NB4 (cell line): ENCODE results near the gene SRSF2.

Experiments
- DNase-seq: peaks from one replicate; pipeline ENCODE4 v3.0.0; 2010; ENCODE audit warnings: low read depth
- H3K4me3 ChIP-seq: one replicate; pipeline ENCODE4 v1.5.1; 2011; ENCODE audit warnings: mild to moderate bottlenecking, low read depth, low read length, moderate library complexity
- MYC ChIP-seq: IDR thresholded peaks from 2 replicates; pipeline ENCODE4 v1.6.1; 2011; ENCODE audit warnings: low read depth, low read length
- POLR2A ChIP-seq: IDR thresholded peaks from 2 replicates; pipeline ENCODE4 v1.6.1; 2011; ENCODE audit warnings: mild to moderate bottlenecking; ENCODE audit not compliant: insufficient read length; ENCODE audit errors: extremely low read depth
- TF ChIP-seq, protein P1 (sequence below): IDR thresholded peaks from 2 replicates; pipeline ENCODE4 v1.6.1; 2011; ENCODE audit warnings: low read depth, low read length
- TF ChIP-seq, protein P2 (sequence below): IDR thresholded peaks from one replicate; pipeline ENCODE4 v1.5.1; 2012; ENCODE audit warnings: low read depth, low read length

SRSF2 gene

DNA sequence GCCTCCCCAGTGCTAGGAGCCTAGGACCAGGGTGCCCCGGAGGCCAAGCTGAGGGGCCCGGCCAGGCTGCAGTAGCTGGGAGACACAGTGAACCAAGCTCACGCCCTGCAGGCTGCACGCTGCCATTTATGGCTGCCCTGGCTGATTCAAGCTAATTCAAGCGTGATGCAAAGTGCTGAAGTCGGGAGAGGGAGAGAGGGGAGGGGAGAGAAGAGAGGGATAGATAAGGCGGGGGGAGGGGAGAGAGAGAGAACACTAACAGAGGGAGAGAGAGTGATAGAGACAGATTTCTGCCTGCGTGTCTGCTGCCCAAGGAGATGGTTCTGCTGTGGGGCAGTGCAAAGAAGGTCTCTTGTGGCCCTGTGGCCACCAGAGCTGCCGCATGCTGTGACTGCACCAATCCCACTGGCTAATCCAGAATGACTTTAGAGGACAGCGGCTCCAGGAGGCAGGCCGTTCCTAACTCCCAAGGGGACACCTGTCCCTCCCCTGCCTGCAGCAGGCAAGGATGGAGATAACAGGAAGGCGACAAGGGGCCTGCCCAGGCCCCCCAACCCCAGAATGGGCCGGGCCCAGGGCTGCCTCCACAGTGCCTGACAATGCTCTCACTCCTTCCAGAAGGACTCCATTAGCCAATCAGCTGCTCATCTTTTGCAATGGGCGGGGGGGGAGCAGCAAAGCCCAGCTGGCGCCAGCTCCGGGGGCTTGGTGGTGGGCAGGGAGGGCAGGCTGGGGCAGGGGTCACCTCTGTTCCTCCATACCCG lies 39.2 kb downstream of the SRSF2 start:
- no peak overlapping the region for H3K4me3 ChIP-seq
- TF ChIP-seq, protein P1, sequence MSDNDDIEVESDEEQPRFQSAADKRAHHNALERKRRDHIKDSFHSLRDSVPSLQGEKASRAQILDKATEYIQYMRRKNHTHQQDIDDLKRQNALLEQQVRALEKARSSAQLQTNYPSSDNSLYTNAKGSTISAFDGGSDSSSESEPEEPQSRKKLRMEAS, result no peak
- TF ChIP-seq POLR2A (no peak), MYC (no peak)
- TF ChIP-seq, protein P2, sequence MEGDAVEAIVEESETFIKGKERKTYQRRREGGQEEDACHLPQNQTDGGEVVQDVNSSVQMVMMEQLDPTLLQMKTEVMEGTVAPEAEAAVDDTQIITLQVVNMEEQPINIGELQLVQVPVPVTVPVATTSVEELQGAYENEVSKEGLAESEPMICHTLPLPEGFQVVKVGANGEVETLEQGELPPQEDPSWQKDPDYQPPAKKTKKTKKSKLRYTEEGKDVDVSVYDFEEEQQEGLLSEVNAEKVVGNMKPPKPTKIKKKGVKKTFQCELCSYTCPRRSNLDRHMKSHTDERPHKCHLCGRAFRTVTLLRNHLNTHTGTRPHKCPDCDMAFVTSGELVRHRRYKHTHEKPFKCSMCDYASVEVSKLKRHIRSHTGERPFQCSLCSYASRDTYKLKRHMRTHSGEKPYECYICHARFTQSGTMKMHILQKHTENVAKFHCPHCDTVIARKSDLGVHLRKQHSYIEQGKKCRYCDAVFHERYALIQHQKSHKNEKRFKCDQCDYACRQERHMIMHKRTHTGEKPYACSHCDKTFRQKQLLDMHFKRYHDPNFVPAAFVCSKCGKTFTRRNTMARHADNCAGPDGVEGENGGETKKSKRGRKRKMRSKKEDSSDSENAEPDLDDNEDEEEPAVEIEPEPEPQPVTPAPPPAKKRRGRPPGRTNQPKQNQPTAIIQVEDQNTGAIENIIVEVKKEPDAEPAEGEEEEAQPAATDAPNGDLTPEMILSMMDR, result no peak
- no peak for DNase-seq

DNA sequence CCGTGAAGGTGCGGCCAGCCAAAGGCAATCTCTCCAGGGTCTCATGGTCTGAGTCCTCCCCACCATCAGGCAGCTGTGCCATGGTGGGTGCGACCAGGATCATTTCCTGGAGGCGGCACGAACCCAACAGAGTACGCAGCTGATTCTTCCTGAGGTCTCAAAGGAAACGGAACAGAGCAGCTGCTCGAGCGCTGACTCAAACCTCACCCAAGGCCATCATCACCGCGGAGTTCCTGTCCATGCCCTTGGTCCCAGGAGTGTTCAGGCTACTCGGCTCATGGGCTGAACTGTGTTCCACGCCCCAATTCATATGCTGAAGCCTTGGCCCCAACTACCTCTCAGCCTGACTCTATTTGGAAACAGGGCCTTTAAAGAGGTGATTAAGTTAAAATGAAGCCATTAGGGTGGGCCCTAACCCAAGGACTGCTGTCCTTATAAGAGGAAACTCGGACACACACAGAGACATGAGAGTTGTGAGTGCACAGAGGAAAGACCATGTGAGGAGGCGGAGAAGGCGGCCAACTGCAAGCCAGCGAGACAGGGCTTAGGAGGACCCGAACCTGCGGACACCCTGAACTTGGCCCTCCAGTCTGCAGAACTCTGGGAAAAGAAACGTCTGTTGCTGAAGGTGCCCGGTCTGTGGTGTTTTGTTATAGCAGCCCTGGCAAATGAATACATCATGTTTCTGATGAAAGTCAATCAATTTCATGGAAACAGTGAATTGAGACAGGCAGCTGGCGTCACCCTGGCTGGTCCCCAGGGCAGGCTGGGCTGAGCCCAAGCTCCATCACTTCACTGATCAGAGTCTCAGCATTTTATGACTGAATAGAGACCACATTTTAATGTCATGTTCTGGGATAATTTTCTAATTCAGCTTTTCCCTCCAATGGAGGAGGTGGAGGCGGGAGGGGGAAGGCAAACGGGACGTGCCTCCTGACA lies 40.1 kb downstream of the SRSF2 start:
- TF ChIP-seq, protein P1, result 0 out of 2 replicates have a peak, but pooled peaks have one; percentile 22
- TF ChIP-seq, protein P2, result no peak
- DNase-seq, result peak; percentile 79
- no peak overlapping the region for H3K4me3 ChIP-seq

DNA sequence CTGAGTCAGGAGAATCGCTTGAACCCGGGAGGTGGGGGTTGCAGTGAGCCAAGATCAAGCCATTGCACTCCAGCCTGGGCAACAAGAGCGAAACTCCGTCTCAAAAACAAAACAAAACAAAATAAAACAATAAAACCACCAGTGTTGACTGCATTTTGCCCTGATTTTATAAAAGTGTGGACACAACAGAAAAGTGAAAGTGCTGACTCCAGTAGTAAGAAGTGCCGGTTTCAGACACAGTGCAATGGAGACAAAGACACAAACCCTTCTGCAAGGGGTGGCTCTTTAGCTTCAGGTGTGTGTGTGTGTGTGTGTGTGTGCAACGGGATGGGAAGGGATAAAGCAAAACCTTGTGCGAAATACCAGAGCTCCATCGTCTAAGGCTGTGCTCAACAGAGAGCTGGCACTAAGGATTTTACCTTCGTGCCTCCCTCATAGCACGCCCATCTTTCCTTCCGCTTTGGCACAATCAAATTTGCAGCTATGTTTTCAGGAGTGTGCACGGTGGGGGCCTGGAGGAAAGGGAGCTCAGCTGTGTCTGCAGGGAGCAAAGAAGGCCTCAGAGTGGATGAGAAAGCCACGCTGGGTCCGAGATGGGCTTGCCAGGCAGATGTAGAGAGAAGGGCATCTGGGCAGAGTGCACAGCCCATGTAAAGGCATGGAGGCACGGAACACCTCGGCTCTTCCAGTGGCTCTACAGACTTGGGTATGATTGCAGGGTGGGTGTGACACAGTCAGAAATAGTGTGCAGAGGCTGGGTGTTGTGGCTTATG lies 41.9 kb downstream of the SRSF2 start:
- no peak for DNase-seq
- TF ChIP-seq MYC, result no peak
- TF ChIP-seq, protein P2, result no peak
- no peak for TF ChIP-seq POLR2A
- TF ChIP-seq, protein P1, result no peak
- no peak overlapping the region for H3K4me3 ChIP-seq

DNA sequence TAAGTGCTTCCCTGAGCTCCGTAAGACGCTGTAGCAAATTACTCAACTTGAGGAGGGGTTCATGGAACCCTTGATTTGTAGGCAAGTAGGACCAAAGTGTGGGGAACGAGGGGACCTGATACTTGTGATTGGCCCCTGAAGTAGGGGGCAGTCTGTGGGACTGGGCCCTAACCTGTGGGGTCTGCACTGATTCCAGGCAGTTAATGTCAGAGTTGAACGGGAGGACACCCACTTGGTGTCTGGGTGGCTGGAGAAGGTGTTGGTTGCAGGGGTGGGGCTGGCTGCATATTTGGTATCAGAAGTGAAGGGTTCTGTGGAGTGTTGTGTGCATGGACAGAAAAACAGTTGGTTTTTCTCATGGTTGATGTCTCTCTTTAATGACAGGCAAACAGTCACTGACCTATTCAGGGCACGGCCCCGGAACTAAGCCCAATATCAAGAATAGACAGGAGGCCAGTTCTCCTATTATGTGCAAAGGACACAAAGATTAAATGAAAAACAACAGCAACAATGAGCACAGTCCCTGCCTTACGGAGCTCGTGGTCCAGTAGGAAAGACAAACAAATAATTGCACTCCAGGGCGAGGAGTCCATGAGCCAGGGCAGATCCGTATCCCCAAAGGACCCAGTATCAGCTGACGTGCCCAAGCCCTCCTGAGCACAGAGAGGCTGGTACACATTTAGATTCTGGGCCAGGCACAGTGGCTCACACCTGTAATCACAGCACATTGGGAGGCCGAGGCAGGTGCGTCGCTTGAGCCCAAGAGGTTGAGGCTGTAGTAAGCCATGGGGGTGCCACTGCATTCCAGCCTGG lies 45.5 kb downstream of the SRSF2 start:
- TF ChIP-seq, protein P2, result no peak
- TF ChIP-seq, protein P1, result no peak
- no peak for TF ChIP-seq POLR2A
- TF ChIP-seq MYC, result no peak
- H3K4me3 ChIP-seq, result no peak overlapping the region
- DNase-seq, result no peak

DNA sequence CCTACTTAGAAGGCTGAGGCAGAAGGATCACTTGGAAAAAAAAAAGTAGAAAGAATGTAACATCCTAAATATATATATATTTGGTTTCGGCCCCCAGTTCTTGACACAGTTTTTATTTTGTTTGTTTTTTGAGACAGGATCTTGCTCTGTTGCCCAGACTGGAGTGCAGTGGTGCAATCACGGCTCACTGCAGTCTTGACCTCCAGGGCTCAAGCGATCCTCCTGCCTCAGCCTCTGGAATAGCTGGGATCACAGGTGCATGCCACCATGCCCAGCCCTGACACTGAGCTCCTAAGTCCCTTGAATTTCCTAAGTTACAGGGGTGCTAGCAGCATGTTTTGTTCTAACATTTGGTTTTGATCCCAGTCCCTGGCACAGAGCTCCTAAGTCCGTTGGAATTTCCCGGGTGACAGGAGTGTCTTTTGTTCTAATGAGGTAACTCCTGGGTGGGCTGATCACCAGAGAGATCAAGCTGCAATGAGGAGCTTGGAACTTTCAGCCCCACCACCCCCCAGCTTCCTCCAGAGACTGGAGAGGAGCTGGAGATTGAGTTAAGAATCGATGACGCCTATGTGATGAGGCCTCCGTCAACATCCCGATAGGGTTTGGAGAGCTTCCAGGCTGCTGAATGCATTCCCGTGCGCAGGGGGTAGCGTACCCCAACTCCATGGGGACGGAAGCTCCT lies 46.4 kb downstream of the SRSF2 start:
- DNase-seq, result no peak
- H3K4me3 ChIP-seq, result no peak overlapping the region
- TF ChIP-seq POLR2A (no peak), MYC (no peak)
- TF ChIP-seq, protein P1, result no peak
- TF ChIP-seq, protein P2, result no peak
